PC-3 (cell line): ENCODE measurements around the gene CTNNA2.

Experiments
- CTCF ChIP-seq: fragments of 300-600 bp; sonication (generic); conservative IDR thresholded peaks from 2 replicates; pipeline ENCODE4 v1.5.1; 2017; ENCODE audit warnings: antibody characterized with exemption, low read depth, mild to moderate bottlenecking, low read length
- EZH2 ChIP-seq: fragments of 300-600 bp; sonication (generic); IDR thresholded peaks from one replicate; pipeline ENCODE4 v1.6.1; 2017; ENCODE audit warnings: antibody characterized with exemption, mild to moderate bottlenecking, low read length; ENCODE audit not compliant: unreplicated experiment

GRCh38 chr2:80374105-80374504 is 861.3 kb downstream of the CTNNA2 start:
- TF ChIP-seq CTCF, result no peak
- TF ChIP-seq EZH2, result no peak
